GM19239 (cell line): ENCODE measurements around the gene FXN.

Source experiments
- DNase-seq: peaks from one replicate; pipeline ENCODE4 v3.0.0; 2011; ENCODE audit warnings: low spot score; ENCODE audit not compliant: insufficient read length
- FAIRE-seq: peaks from 2 replicates; lab custom pipeline; 2011; peaks lifted over from hg19 to GRCh38; lab: Jason Lieb, UNC

The FXN gene

GRCh38 chr9:69130456-69131441 is 95.2 kb downstream of the FXN start:
- DNase-seq, result no peak
- no peak for FAIRE-seq

GRCh38 chr9:69131682-69132081 is 96.1 kb downstream of the FXN start:
- DNase-seq (no peak), FAIRE-seq (no peak)

- DNase-seq, result no peak
- no peak for FAIRE-seq
Measured at GRCh38 chr9:69132361-69132760, 96.8 kb downstream of the FXN start.

GRCh38 chr9:69134412-69134811 is 98.9 kb downstream of the FXN start:
- FAIRE-seq (no peak), DNase-seq (no peak)

- FAIRE-seq, result no peak
Measured at GRCh38 chr9:69136185-69136584, 100.6 kb downstream of the FXN start.

GRCh38 chr9:69136779-69137178 is 101.2 kb downstream of the FXN start:
- DNase-seq, result no peak
- no peak for FAIRE-seq

More at GRCh38 chr9:69136185-69136584, 100.6 kb downstream of the FXN start:
- no peak for DNase-seq

GRCh38 chr9:69137311-69137710 is 101.8 kb downstream of the FXN start:
- FAIRE-seq, result no peak
- DNase-seq, result no peak

- FAIRE-seq, result no peak
- DNase-seq, result no peak
Measured at GRCh38 chr9:69139596-69139995, 104.0 kb downstream of the FXN start.

GRCh38 chr9:69140123-69140735 is 104.7 kb downstream of the FXN start:
- DNase-seq (no peak), FAIRE-seq (no peak)

- FAIRE-seq (no peak), DNase-seq (no peak)
Measured at GRCh38 chr9:69141851-69142250, 106.3 kb downstream of the FXN start.

GRCh38 chr9:69143291-69143690 is 107.7 kb downstream of the FXN start:
- no peak for FAIRE-seq
- DNase-seq, result no peak

- DNase-seq (no peak), FAIRE-seq (no peak)
Measured at GRCh38 chr9:69145144-69145715, 109.7 kb downstream of the FXN start.

- FAIRE-seq (no peak), DNase-seq (no peak)
Measured at GRCh38 chr9:69147041-69147834, 111.7 kb downstream of the FXN start.

GRCh38 chr9:69149321-69149807 is 113.8 kb downstream of the FXN start:
- FAIRE-seq (no peak), DNase-seq (no peak)
